OCI-LY1 (cell line): ENCODE data around the gene DDX19B.

Experiments
- H2AFZ ChIP-seq: fragments of 200-600 bp; sonication (generic), shearing (Covaris generic); 2 replicates; pipeline ENCODE4 v1.6.0; 2014; ENCODE audit warnings: antibody characterized with exemption, mild to moderate bottlenecking, low read length
- H3F3A ChIP-seq: fragments of 200-600 bp; sonication (generic), shearing (Covaris generic); 2 replicates; pipeline ENCODE4 v1.6.0; 2014; ENCODE audit warnings: mild to moderate bottlenecking, antibody characterized with exemption, low read length, moderate library complexity; ENCODE audit not compliant: insufficient read depth
- H3K27ac ChIP-seq: fragments of 200-600 bp; sonication (generic); 2 replicates; pipeline ENCODE4 v1.5.1; 2014; ENCODE audit warnings: low read length, mixed run types, mild to moderate bottlenecking, low read depth; ENCODE audit not compliant: poor library complexity, severe bottlenecking
- H3K27me3 ChIP-seq: fragments of 200-600 bp; sonication (generic); 2 replicates; pipeline ENCODE4 v1.6.0; 2014; ENCODE audit warnings: antibody characterized with exemption, mild to moderate bottlenecking, low read length, moderate library complexity; ENCODE audit not compliant: insufficient read depth
- H3K36me3 ChIP-seq: fragments of 200-600 bp; sonication (generic); 2 replicates; pipeline ENCODE4 v1.6.1; 2014; ENCODE audit warnings: mild to moderate bottlenecking, antibody characterized with exemption, low read length, moderate library complexity, mixed read lengths; ENCODE audit not compliant: insufficient read depth
- H3K4me1 ChIP-seq: fragments of 200-600 bp; sonication (generic); 2 replicates; pipeline ENCODE4 v1.5.1; 2014; ENCODE audit warnings: mild to moderate bottlenecking, low read length, moderate library complexity; ENCODE audit not compliant: insufficient read depth, severe bottlenecking
- H3K4me2 ChIP-seq: fragments of 200-600 bp; sonication (generic), shearing (Covaris generic); 2 replicates; pipeline ENCODE4 v1.6.1; 2014; ENCODE audit warnings: low read length
- H3K4me3 ChIP-seq: fragments of 200-600 bp; sonication (generic); 2 replicates; pipeline ENCODE4 v1.5.1; 2014; ENCODE audit warnings: low read length, low read depth, mild to moderate bottlenecking, mixed read lengths; ENCODE audit not compliant: poor library complexity, severe bottlenecking
- H3K79me2 ChIP-seq: fragments of 200-600 bp; shearing (Covaris generic); 2 replicates; pipeline ENCODE4 v1.6.1; 2016; ENCODE audit warnings: mixed run types, low read length, mixed read lengths; ENCODE audit not compliant: insufficient read depth
- H3K9ac ChIP-seq: fragments of 200-600 bp; sonication (generic), shearing (Covaris generic); 2 replicates; pipeline ENCODE4 v1.6.1; 2014; ENCODE audit warnings: mild to moderate bottlenecking, low read length, mixed read lengths
- H3K9me2 ChIP-seq: fragments of 200-600 bp; sonication (generic), shearing (Covaris generic); 2 replicates; pipeline ENCODE4 v1.6.1; 2014; ENCODE audit warnings: low read depth, mild to moderate bottlenecking, low read length, mixed read lengths
- H3K9me3 ChIP-seq: fragments of 200-600 bp; shearing (Covaris generic); 2 replicates; pipeline ENCODE4 v1.6.1; 2014; ENCODE audit warnings: low read length, mixed read lengths
- H4K20me1 ChIP-seq: fragments of 200-600 bp; sonication (generic), shearing (Covaris generic); 2 replicates; pipeline ENCODE4 v1.6.0; 2016; ENCODE audit warnings: mild to moderate bottlenecking, low read length; ENCODE audit not compliant: insufficient read depth
- EZH2 ChIP-seq: fragments of 200-600 bp; sonication (generic), shearing (Covaris generic); IDR thresholded peaks from 2 replicates; pipeline ENCODE4 v1.8.0; 2017; ENCODE audit warnings: borderline replicate concordance, mixed run types, mild to moderate bottlenecking, antibody characterized with exemption, low read length, moderate library complexity, mixed read lengths
- TF ChIP-seq, protein P1 (sequence below): fragments of 200-600 bp; sonication (generic), shearing (Covaris generic); IDR thresholded peaks from 2 replicates; pipeline ENCODE4 v1.5.1; 2017; ENCODE audit warnings: mild to moderate bottlenecking, antibody characterized with exemption, low read length, moderate library complexity, mixed read lengths

Gene DDX19B

DNA sequence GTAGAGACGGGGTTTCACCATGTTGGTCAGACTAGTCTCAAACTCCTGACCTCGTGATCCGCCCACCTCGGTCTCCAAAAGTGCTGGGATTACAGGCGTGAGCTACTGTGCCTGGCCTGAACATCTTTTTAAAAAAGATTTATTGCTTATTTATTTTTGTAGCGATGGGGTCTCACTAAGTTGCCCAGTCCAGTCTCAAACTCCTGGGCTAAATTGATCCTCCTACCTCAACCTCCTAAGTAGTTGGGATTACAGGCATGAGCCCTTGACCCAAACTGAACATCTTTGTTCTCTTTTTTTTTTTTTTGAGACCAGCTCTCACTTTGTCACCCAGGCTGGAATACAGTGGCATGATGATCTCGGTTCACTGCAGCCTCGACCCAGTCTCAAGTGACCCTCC, 75.2 kb downstream of the DDX19B start:
- Histone ChIP-seq H3K9me2 (no peaks in the 10 kb centered on the region), H3K4me1 (peaks cover 2% of the 10 kb centered on the region), H2AFZ (no peak overlapping the region), H3K79me2 (no peaks in the 10 kb centered on the region), H3K4me2 (no peak overlapping the region), H3K9ac (no peak overlapping the region), H3K36me3 (peaks cover 73% of the 10 kb centered on the region), H3K9me3 (no peaks in the 10 kb centered on the region), H3K27ac (no peak overlapping the region), H3F3A (peaks cover 4% of the 10 kb centered on the region; the same call in 1 of the 2 replicates), H3K27me3 (no peaks in the 10 kb centered on the region), H3K4me3 (no peak overlapping the region), H4K20me1 (no peaks in the 10 kb centered on the region)
- TF ChIP-seq EZH2: no peak
- TF ChIP-seq, protein P1, sequence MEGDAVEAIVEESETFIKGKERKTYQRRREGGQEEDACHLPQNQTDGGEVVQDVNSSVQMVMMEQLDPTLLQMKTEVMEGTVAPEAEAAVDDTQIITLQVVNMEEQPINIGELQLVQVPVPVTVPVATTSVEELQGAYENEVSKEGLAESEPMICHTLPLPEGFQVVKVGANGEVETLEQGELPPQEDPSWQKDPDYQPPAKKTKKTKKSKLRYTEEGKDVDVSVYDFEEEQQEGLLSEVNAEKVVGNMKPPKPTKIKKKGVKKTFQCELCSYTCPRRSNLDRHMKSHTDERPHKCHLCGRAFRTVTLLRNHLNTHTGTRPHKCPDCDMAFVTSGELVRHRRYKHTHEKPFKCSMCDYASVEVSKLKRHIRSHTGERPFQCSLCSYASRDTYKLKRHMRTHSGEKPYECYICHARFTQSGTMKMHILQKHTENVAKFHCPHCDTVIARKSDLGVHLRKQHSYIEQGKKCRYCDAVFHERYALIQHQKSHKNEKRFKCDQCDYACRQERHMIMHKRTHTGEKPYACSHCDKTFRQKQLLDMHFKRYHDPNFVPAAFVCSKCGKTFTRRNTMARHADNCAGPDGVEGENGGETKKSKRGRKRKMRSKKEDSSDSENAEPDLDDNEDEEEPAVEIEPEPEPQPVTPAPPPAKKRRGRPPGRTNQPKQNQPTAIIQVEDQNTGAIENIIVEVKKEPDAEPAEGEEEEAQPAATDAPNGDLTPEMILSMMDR: no peak

DNA sequence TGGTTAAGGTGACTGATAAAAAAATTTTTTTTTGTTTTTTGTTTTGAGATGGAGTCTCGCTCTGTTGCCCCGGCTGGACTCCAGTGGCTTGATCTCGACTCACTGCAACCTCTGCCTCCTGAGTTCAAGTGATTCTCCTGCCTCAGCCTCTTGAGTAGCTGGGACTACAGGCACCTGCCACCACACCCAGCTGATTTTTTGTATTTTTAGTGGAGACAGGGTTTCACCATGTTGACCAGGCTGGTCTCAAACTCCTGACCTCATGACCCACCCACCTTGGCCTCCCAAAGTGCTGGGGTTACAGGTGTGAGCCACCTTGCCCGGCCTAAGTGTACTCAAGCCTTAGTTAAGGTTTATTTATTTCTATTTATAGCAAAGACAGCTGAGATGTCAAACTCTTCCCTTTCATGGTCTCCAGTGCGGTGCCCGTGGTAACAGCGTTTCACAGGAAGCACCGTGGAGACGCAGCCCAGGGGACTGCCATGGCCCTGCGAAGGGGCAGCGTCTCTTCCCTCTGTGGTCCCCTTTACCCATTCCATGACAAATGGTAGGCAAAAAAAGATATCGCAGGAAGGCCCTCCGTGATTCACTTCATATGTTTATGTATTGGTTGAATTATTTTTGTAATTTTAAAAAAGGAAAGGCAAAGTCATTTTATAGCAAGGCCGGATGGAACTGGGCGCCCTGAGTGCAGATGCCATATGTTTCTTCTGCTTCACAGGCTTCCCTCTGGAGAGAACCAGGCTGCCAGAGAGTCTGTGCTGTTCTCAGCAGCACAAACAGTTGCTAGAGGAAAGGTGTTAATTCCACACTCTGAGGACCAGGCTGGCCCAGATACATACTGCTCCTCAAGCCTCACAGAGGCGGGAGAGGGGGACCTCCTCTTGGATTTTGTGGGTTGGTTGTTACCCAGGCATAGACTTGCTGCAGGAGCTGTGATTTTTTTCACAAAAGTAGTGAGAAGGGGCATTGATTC, 76.9 kb downstream of the DDX19B start:
- Histone ChIP-seq H3K36me3 (peaks cover 64% of the 10 kb centered on the region), H3K79me2 (peaks cover 13% of the 10 kb centered on the region; the same call in 1 of the 2 replicates), H3K9ac (no peak overlapping the region), H2AFZ (no peak overlapping the region), H3F3A (peaks cover 4% of the 10 kb centered on the region; the same call in 1 of the 2 replicates), H3K27ac (no peak overlapping the region), H3K27me3 (no peaks in the 10 kb centered on the region), H3K4me3 (no peak overlapping the region), H3K4me2 (no peak overlapping the region), H3K9me2 (no peaks in the 10 kb centered on the region), H4K20me1 (no peaks in the 10 kb centered on the region), H3K9me3 (no peaks in the 10 kb centered on the region), H3K4me1 (peaks cover 13% of the 10 kb centered on the region)
- no peak for TF ChIP-seq EZH2
- TF ChIP-seq, protein P1: no peak

DNA sequence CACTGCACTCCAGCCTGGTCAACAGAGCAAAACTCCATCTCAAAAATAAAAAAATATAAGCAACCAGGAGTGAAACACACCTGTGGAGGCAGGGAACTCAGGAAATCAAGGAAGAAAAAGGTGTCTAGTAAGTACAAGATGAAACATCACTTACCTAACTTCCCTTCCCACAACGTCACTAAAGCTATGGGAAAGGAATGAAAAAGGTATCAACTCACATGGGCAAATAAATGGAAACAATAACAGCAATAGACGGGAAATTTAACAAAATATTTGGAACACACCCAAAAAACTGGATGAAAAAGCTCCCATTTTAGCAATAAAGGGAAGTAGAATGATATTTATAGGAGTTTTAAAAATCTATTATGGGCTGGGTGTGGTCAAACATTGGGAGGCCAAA, 78.8 kb downstream of the DDX19B start:
- TF ChIP-seq EZH2: no peak
- TF ChIP-seq, protein P1: no peak

More for the DNA sequence above, 78.8 kb downstream of the DDX19B start:
- H3K9me3 ChIP-seq: no peaks in the 10 kb centered on the region
- H3K79me2 ChIP-seq: peaks cover 13% of the 10 kb centered on the region; the same call in 1 of the 2 replicates
- H3K9me2 ChIP-seq: no peaks in the 10 kb centered on the region
- H3K27me3 ChIP-seq: no peaks in the 10 kb centered on the region
- H3K9ac ChIP-seq: no peak overlapping the region
- H3K36me3 ChIP-seq: peaks cover 55% of the 10 kb centered on the region
- no peak overlapping the region for H2AFZ ChIP-seq
- H3K4me2 ChIP-seq: no peak overlapping the region
- peaks cover 4% of the 10 kb centered on the region; the same call in 1 of the 2 replicates for H3F3A ChIP-seq
- no peak overlapping the region for H3K27ac ChIP-seq
- no peak overlapping the region for H3K4me3 ChIP-seq
- H3K4me1 ChIP-seq: peaks cover 21% of the 10 kb centered on the region
- no peaks in the 10 kb centered on the region for H4K20me1 ChIP-seq
